Measurements from ENCODE around the gene IQCN. TPM values are rescaled to one million over a fixed set of nuclear protein-coding genes. Genes with fewer than 3 reads are reported as not detected.

IQCN gene
- total and polyA plus RNA-seq, 4 donors, result 0.19 to 2.4 (median 0.53) TPM

DNA sequence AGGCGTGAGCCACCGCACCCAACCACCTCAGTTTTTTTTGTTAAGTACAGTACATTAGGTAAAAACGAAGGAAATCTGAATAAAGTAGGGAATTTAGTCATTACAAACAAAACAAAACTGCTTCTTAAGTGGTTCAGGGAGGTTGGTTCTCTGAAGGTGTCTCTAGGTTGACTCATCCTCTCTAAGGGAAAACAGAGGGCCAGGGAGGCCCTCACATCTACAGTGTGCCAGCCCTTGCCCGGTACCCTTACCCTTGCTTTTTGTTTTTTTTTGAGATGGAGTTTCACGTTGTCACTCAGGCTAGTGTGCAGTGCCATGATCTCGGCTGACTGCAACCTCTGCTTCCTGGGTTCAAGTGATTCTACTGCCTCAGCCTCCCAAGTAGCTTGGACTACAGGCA is 24.3 kb upstream of the IQCN start:
- Histone ChIP-seq H3K4me1 (ENCODE audit: control insufficient read depth in 4 of 4, insufficient read depth in 4 of 4, low read length in 3 of 4) (peaks cover 6 to 17% (median 12%) of the 10 kb centered on the region in 4 donors), H3K9me3 (ENCODE audit: control insufficient read depth in 4 of 4, low read length in 3 of 4) (no peaks in the 10 kb centered on the region), H3K9ac (ENCODE audit: low read depth in 1 of 2, low read length in 2 of 2) (no peak overlapping the region), H3K4me3 (ENCODE audit: low read depth in 1 of 3, low read length in 3 of 3) (no peak overlapping the region), H3K36me3 (ENCODE audit: control insufficient read depth in 4 of 4, insufficient read depth in 3 of 4, low read depth in 1 of 4, low read length in 3 of 4) (no peaks in the 10 kb centered on the region), H3K27me3 (ENCODE audit: control insufficient read depth in 4 of 4, insufficient read depth in 4 of 4, low read length in 3 of 4) (no peaks in the 10 kb centered on the region), H3K27ac (ENCODE audit: low read depth in 1 of 2, low read length in 2 of 2) (no peak overlapping the region)
- DNase-seq (ENCODE audit: low spot score), result no peak
- TF ChIP-seq HNF4G (IDR thresholded peaks at IDR 0.05) (no peak), JUND (IDR thresholded peaks at IDR 0.05) (no peak), SP1 (IDR thresholded peaks at IDR 0.05) (no peak)
- 88% methylated on average over 6 of the region's 6 CpGs for WGBS

DNA sequence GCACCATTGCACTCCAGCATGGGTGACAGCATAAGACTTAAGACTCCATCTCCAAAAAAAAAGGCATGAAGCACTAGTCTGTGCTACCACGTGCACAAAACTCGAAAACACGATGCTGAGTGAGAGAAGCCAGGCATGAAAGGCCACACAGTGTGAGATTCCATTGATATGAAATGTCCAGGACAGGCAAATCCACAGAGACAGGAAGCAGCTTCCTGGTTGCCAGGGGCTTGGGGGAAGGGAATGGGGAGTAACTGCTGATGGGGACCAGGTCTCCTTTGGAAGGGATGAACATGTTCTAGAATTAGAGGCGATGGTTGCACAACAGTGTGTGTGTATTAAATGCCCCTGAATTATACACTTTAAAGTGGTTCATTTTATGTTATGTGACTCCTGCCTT is 23.1 kb upstream of the IQCN start:
- H3K27ac ChIP-seq (ENCODE audit: low read depth in 1 of 2, low read length in 2 of 2), result no peak overlapping the region
- WGBS, result 79% methylated on average over 4 of the region's 4 CpGs
- no peak for DNase-seq (ENCODE audit: low spot score)
- H3K9me3 ChIP-seq (ENCODE audit: control insufficient read depth in 4 of 4, low read length in 3 of 4), result no peaks in the 10 kb centered on the region
- no peak for TF ChIP-seq HNF4G (IDR thresholded peaks at IDR 0.05)
- TF ChIP-seq, protein P1, sequence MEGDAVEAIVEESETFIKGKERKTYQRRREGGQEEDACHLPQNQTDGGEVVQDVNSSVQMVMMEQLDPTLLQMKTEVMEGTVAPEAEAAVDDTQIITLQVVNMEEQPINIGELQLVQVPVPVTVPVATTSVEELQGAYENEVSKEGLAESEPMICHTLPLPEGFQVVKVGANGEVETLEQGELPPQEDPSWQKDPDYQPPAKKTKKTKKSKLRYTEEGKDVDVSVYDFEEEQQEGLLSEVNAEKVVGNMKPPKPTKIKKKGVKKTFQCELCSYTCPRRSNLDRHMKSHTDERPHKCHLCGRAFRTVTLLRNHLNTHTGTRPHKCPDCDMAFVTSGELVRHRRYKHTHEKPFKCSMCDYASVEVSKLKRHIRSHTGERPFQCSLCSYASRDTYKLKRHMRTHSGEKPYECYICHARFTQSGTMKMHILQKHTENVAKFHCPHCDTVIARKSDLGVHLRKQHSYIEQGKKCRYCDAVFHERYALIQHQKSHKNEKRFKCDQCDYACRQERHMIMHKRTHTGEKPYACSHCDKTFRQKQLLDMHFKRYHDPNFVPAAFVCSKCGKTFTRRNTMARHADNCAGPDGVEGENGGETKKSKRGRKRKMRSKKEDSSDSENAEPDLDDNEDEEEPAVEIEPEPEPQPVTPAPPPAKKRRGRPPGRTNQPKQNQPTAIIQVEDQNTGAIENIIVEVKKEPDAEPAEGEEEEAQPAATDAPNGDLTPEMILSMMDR (IDR thresholded peaks at IDR 0.05; ENCODE audit: low read depth, low read length, missing input control), result no peak
- TF ChIP-seq YY1 (IDR thresholded peaks at IDR 0.05), result no peak
- no peak for TF ChIP-seq SP1 (IDR thresholded peaks at IDR 0.05)
- H3K27me3 ChIP-seq (ENCODE audit: control insufficient read depth in 4 of 4, insufficient read depth in 4 of 4, low read length in 3 of 4), result no peaks in the 10 kb centered on the region
- no peaks in the 10 kb centered on the region for H3K36me3 ChIP-seq (ENCODE audit: control insufficient read depth in 4 of 4, insufficient read depth in 3 of 4, low read depth in 1 of 4, low read length in 3 of 4)
- no peak overlapping the region for H3K4me3 ChIP-seq (ENCODE audit: low read depth in 1 of 3, low read length in 3 of 3)
- H3K4me1 ChIP-seq (ENCODE audit: control insufficient read depth in 4 of 4, insufficient read depth in 4 of 4, low read length in 3 of 4), result peaks cover 4 to 20% (median 14%) of the 10 kb centered on the region in 4 donors
- H3K9ac ChIP-seq (ENCODE audit: low read depth in 1 of 2, low read length in 2 of 2), result no peak overlapping the region

DNA sequence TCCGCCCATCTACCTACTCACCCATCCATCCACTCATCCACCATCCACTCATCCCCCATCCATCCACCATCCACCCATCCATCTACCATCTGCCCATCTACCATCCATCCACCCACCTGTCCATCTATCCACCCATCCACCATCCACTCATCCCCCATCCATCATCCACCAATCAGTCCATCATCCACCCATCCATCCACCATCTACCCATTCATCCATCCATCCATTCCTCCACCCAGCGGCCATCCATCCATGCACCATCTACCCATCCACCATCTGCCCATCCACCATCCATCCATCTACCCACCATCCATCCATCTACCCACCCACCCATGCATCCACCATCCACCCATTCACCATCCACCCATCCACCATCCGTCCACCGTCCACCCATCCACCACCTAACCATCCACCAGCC is 20.8 kb upstream of the IQCN start:
- no peaks in the 10 kb centered on the region for H3K36me3 ChIP-seq (ENCODE audit: control insufficient read depth in 4 of 4, insufficient read depth in 3 of 4, low read depth in 1 of 4, low read length in 3 of 4)
- no peaks in the 10 kb centered on the region for H3K27me3 ChIP-seq (ENCODE audit: control insufficient read depth in 4 of 4, insufficient read depth in 4 of 4, low read length in 3 of 4)
- H3K9me3 ChIP-seq (ENCODE audit: control insufficient read depth in 4 of 4, low read length in 3 of 4), result no peaks in the 10 kb centered on the region
- DNase-seq (ENCODE audit: low spot score), result no peak
- 98% methylated on average over 4 of the region's 4 CpGs for WGBS
- H3K27ac ChIP-seq (ENCODE audit: low read depth in 1 of 2, low read length in 2 of 2), result no peak overlapping the region
- TF ChIP-seq FOXA2 (IDR thresholded peaks at IDR 0.05), result no peak
- no peak for TF ChIP-seq HNF4A (conservative IDR thresholded peaks at IDR 0.05)
- no peak for TF ChIP-seq RXRA (IDR thresholded peaks at IDR 0.05)
- TF ChIP-seq RAD21 (IDR thresholded peaks at IDR 0.05), result no peak
- TF ChIP-seq HNF4G (IDR thresholded peaks at IDR 0.05), result no peak
- no peak for TF ChIP-seq EGR1 (IDR thresholded peaks at IDR 0.05; ENCODE audit: low read depth in 2 of 2)
- no peak for TF ChIP-seq TAF1 (conservative IDR thresholded peaks at IDR 0.05)
- TF ChIP-seq, protein P2, sequence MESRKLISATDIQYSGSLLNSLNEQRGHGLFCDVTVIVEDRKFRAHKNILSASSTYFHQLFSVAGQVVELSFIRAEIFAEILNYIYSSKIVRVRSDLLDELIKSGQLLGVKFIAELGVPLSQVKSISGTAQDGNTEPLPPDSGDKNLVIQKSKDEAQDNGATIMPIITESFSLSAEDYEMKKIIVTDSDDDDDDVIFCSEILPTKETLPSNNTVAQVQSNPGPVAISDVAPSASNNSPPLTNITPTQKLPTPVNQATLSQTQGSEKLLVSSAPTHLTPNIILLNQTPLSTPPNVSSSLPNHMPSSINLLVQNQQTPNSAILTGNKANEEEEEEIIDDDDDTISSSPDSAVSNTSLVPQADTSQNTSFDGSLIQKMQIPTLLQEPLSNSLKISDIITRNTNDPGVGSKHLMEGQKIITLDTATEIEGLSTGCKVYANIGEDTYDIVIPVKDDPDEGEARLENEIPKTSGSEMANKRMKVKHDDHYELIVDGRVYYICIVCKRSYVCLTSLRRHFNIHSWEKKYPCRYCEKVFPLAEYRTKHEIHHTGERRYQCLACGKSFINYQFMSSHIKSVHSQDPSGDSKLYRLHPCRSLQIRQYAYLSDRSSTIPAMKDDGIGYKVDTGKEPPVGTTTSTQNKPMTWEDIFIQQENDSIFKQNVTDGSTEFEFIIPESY (IDR thresholded peaks at IDR 0.05), result no peak
- H3K4me3 ChIP-seq (ENCODE audit: low read depth in 1 of 3, low read length in 3 of 3), result no peak overlapping the region
- peaks cover 3 to 9% (median 6%) of the 10 kb centered on the region in 4 donors for H3K4me1 ChIP-seq (ENCODE audit: control insufficient read depth in 4 of 4, insufficient read depth in 4 of 4, low read length in 3 of 4)
- no peak overlapping the region for H3K9ac ChIP-seq (ENCODE audit: low read depth in 1 of 2, low read length in 2 of 2)
